GM19455 (cell line): ENCODE results near the gene ATP6V0E2.
A peak's percentile ranks its signal among the peaks of the same experiment; 100 is the strongest.

ENCODE experiments used
- ATAC-seq: cut with Tn5 transposase; IDR thresholded peaks from one replicate; pipeline ENCODE4 v1.9.1; 2021; ENCODE audit not compliant: unreplicated experiment

The ATP6V0E2 gene

DNA sequence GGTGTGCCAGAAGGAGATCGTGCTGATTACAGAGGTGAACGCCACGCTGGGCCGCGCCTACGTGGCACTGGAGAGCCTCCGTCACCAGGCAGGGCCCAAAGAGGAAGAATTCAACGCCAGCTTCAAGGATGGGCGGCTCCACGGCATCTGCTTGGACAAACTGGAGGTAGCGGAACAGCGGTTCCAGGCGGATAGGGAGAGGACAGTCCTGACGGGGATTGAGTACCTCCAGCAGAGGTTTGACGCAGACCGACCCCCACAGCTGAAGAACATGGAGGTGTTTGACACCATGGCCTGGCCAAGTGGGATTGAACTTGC, 12.1 kb upstream of the ATP6V0E2 start:
- ATAC-seq, result no peak

DNA sequence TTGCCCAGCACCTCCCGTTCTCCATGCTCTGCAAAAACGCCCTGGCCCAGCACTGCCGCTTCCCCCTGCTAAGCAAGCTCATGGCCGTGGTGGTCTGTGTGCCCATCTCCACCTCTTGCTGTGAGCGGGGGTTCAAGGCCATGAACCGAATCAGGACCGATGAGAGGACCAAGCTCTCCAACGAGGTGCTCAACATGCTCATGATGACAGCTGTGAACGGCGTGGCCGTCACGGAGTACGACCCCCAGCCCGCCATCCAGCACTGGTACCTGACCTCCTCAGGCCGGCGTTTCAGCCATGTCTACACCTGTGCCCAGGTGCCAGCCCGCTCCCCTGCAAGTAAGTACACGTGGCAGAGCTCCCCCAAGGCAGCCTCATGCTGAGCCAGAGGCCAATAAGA, 11.6 kb upstream of the ATP6V0E2 start:
- no peak for ATAC-seq

DNA sequence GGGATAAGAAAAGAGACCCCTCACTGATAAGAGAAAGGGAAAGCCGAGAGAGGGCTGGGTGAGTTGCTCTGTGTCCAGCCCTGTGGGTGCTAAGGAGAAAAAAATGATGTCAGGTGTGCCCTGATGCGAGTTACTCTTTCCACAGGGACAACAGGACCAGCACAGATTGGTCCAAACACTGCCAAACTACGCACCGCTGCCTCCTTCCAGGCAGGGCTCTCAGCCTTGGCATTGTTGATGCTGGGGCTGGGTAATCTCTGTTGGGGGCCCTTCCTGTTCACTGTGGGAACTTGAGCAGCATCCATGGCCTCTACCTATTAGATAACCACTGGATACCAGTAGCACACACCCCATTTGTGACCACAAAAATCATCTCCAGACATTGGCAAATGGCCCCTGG, 10.3 kb upstream of the ATP6V0E2 start:
- no peak for ATAC-seq

- ATAC-seq, result no peak
These were observed 9.7 kb upstream of the ATP6V0E2 start for GRCh38 chr7:149864023-149864422.

DNA sequence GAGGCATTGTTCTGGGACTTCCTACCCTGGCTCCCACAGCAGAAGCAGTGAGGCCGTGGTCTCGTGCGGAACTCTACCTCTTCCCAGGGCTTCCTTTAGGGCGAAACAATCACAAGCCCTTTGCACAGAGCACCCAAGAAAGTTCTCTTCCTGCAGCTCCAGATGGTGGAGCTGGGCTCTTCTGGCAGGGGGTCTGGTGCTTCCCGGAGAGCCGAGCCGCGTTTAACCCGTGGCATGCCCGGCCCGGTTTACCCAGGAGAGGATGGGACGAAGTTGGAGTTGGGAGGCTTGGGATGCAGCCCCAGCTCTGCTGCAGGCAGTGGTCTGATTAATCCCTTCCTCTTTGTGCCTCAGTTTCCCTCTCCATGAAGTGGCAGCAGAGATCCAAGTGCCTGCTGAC, 9.0 kb upstream of the ATP6V0E2 start:
- no peak for ATAC-seq

DNA sequence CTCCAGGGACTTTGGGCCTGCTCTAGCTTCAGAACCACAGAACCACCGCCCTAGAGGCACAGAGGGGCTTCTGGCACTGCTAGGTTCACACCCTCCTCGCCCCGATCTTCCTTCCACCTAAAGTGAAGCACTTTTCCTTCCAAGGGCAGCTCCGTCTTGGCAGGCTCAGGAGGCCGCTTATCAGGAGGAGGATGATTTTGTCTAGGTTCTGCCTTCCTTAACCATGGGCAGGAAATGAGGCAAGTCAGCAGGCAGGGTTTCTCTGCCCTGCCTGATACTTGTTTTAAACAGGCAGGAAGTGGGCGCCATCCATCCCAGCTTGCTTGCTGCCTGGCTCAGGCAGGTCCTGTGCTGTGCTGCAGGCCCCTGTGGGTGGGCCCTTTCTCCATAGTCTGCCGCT, 8.3 kb upstream of the ATP6V0E2 start:
- no peak for ATAC-seq

DNA sequence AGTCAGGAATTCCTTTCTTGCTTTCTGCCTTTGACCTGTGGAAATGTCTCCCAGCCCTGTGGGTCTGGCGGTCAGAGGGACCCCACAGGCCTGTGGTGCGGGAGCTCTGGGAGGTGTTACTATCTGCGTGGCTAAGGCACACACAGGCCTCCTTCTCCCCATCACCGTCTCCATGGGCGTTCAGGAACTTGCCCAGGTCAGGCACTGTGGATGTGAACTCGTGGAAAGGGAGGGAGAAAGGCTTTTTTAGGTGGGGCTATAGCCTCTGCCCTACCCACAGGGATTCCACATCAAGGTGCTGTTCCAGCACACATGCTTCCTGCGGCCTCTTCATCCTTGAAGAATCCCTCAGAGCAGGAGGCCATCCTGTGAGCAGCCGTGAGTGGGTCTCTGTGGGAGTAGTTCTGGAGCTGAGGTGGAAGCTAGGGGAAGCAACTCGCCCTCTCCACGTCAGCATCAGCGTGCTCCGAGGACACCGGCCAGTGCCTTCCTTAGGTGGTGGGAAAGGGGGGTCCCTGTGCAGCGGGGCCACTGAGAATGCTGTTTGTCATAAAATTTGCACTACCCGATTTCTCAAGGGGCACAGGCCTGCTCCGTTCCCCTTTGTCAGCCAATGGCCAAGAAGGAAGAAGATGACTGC, 7.5 kb upstream of the ATP6V0E2 start:
- no peak for ATAC-seq

GRCh38 chr7:149866779-149867447, 6.9 kb upstream of the ATP6V0E2 start:
- no peak for ATAC-seq

- ATAC-seq, result no peak
These were observed 5.8 kb upstream of the ATP6V0E2 start for GRCh38 chr7:149867762-149868622.

- ATAC-seq, result no peak
These were observed 5.0 kb upstream of the ATP6V0E2 start for GRCh38 chr7:149868623-149869290.

- ATAC-seq, result no peak
These were observed 4.5 kb upstream of the ATP6V0E2 start for GRCh38 chr7:149869291-149869650.

DNA sequence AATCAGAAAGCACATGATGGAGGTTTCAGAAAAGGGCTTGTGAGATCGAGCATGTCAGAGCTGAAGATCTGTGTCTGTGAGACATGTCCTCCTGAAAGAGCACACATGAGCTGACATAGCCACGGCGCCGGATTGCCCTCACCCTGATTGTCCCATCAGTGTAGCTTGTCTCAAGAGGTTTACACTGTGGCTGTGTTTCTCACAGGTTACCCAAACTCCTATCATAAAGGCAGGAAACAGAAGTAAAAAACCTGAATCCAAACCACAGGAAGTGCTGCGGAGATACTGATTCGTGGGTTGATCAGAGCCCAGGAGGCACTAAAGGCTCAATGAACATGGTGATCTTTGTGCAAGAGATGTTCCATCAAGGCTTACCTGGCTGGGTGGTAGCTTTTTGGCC, 3.9 kb upstream of the ATP6V0E2 start:
- ATAC-seq, result no peak

DNA sequence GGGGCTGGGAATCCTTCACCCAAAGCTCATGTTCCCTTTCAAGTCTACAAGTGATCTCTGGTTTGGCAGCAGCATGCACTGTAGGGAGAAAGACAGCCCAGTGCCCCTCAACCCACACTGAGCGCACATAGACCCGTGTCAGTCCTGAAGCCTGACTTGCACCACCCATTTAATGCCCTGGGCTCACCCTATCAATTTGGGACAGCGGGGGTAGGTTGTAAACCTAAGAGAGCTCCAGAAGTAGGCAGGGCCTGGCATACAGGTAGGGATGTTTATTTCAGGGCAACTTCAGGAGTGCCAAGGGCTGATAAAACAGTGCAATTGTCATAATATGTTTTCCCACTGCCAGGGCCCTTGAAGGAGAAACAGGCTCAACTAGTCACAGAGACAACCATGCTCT, 3.5 kb upstream of the ATP6V0E2 start:
- ATAC-seq, result no peak

GRCh38 chr7:149870701-149871483, 2.9 kb upstream of the ATP6V0E2 start:
- no peak for ATAC-seq

GRCh38 chr7:149871576-149871975, 2.2 kb upstream of the ATP6V0E2 start:
- ATAC-seq, result no peak

DNA sequence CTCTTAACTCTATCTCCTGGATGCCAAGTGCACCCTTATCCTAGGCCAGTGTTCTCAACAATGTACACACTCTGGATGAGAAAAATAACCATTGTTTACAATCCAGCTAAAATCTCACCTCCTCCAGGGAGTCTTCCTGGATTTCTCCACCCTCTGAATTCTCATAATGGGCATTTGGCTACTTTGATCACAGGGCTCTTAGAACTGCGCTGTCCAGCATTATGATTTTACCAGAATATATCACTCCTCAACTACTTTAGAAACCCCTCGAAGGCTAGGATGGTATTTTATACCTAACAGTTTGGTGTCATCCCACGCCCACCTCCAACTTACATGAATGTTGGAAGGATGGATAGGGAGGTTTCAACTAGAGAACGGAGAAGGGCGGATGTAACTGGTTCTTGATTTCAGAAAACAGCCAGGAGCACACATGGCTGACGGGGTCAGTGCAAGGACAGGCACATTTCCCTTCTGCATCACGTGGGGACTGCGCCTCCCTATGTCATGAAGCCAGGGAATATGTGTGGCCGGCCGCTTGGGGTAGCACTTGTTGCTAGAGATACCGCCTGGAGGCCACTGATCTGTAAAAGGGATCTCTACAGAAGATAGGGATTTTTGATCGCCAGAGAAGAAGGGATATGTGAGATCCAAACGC, 1.2 kb upstream of the ATP6V0E2 start:
- no peak for ATAC-seq

- peak; percentile 38 for ATAC-seq
These were observed 338 bp downstream of the ATP6V0E2 start for GRCh38 chr7:149873970-149874643.

DNA sequence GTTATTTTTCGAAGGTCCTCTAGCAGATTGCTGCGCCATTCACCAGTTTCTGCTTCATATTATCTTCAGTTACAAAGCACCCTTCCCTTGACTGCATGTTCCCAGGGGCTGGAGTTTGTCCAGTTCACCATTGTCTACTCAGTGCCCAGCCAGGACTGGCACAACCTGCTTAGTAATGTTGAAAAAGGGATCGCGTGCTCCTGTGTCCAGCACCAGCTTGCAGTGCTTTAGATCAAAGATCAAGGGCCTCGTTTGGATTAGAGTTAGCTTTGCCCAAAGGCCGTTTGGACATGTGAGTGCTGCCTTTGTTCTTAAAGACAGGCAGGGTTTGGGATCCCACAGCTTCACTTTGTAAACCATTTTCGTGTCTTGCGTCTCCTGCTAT, 867 bp downstream of the ATP6V0E2 start:
- no peak for ATAC-seq

GRCh38 chr7:149875396-149875795, 1.6 kb downstream of the ATP6V0E2 start:
- no peak for ATAC-seq
